Stimulated activated CD8-positive, alpha-beta memory T cell treated with anti-CD3 and anti-CD28 coated beads, Interleukin-4, amount 100 ng/mL, for 24 hours (primary cell): ENCODE measurements around the gene ZNF783.
"Not testable (repeated sequence)": the region's sequence is repeated elsewhere in the genome, so short reads cannot be mapped to it uniquely, and the experiment has no call there.

Experiments
- DNase-seq: peaks from one replicate; pipeline ENCODE4 v3.0.0-alpha.2; 2020; ENCODE audit warnings: low read depth

Gene ZNF783

DNA sequence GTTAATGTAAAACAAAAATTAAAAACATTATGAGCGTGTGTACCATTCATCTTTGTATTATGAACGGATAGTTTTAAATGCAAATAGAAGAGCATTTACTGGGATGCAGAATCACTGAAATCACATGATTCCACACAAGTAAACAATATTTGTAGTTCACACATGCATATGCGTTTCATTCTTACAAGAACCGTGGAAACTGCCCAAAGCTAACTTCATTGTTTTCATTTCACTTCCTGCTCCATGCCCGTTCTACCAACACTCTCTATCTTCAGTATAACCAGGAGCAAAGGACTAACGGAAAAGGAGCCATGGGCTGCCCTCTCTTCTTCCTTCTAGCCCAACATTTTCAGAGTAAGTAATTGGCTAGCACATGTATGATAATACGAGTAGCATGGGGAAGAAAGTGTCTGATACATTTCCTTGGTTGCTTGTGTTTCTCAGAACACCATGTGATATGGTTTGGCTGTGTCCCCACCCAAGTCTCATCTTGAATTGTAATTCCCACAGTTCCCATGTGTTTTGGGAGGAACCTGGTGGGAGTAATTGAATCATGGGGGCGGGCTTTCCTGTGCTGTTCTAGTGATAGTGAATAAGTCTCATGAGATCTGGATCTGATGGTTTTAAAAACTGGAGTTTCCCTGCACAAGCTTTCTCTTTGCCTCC is 38.8 kb downstream of the ZNF783 start:
- no peak for DNase-seq

DNA sequence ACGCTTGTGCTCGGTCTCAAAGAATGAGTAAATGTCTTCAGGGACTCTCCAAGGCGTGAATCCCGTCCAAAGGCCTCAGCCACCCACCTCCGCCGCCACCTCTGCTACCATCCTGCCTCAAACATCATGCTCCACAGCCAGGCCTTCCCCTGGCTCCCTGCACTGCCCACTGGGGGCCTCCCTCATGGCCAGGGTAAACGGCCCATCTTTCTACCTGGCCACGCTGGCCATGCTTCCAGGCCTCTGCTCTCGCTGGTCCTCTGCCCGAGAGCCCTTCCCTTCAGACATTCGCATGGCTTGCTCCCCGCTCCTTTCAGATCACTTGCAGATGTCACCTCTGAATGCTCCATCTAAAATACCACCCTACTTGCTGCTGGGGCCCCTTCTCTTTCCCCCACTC is 40.2 kb downstream of the ZNF783 start:
- DNase-seq, result no peak

DNA sequence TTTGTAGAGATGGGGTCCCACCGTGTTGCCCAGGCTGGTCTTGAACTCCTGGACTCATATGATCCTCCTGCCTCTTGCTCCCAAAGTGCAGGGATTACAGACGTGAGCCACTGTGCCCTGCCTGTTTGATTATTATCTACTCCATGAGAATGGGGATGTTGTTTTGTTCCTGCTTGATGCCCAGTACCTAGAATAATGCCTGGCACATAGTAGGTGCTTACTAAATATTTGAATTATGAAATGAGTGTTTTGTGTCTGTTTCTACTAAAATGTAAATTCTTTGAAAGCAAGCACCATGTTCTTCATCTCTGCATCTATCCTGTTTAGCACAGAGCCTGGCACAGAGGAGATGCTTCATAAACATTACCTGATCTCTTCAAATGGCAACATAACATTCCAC is 40.9 kb downstream of the ZNF783 start:
- no peak for DNase-seq

DNA sequence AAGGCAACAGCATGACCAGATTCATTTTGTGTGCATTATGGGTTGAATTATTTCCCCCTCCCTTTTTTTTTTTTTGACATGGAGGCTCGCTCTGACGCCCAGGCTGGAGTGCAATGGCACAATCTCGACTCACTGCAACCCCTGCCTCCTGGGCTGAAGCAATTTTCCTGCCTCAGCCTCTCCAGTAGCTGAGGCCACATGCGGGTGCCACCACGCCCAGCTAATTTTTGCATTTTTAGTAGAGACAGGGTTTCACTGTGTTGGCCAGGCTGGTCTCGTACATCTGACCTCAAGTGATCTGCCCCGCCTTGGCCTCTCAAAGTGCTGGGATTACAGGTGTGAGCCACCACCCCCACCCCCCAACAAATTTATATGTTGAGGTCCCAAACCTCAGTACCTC is 42.0 kb downstream of the ZNF783 start:
- DNase-seq, result no peak

DNA sequence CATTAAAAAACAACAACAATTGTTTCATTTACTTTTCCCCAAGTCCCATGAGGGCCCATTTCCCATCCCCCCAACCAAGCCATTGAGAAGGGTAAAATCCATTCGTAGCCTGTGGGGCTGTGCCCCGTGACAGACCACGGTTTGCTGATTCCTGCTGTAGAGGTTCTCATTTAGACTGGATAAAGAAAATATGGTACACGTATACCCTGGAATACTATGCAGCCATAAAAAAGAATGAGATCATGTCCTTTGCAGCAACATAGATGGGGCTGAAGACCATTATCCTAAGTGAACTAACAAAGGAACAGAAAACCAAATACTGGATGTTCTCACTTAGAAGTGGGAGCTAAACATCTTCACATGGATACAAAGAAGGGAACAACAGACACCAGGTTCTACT is 44.9 kb downstream of the ZNF783 start:
- DNase-seq, result no peak

DNA sequence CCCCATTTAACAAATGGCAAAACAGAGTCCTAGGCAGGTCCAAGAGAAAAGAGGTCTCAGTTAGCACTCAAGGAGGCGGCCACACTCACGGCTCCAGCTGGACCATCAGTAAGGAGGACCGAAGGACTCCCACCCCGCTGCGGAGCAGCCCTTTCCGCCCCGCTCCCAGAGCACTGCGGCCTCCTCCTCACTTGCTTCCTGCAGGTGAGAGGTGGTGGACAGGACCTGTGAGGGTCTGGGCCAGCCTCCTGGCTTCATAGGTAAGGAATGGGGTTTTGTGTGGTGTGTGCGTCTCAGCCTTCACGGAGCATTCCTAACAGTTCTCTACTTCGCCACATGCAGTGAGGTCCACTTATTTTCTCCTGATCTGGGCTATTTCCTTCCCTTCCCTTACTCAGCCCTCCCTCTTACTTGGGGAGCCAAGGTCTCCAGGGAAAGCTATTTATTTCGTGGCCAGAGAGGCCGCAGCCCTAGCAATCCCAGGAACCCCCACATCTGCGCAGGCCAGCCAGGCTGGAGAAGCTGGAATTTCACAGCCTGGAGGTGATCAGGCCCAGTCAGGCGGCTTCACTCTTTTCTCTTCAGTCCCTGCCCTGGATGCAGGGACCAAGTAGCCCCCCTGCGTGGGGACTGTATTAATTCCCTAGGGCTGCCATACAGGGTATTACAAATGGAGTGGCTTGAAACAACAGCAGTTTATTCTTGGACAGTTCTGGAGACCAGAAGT is 45.9 kb downstream of the ZNF783 start:
- no peak for DNase-seq

DNA sequence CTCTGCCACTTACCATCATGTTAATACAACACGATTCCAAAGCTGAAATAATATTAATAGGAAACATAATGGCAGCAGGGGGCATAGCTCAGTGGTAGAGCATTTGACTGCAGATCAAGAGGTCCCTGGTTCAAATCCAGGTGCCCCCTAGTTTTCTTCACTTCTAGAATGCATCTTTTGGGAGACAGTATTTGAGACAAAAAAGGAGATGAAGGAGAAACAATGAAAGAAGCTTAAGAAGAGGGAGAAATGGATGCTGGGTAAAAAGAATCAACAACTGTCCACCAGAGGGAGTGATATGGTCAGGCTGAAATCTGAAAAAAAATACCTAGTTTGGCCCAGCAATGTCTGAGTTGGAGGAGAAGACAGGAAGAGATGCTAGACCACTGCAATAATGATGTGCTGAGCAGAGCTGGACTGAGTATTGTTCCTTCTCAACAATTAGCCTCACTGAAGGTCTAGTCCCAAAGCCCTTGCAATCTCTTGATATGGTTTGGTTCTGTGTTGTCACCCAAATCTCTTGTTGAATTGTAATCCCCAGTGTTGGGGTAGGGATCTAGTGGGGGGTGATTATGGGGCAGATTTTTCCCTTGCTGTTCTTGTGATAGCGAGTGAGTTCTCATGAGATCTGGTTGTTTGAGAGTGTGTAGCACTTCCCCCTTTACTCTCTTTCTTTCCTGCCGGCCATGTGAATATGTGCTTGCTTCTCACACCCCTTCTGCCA is 48.3 kb downstream of the ZNF783 start:
- DNase-seq, result no peak

DNA sequence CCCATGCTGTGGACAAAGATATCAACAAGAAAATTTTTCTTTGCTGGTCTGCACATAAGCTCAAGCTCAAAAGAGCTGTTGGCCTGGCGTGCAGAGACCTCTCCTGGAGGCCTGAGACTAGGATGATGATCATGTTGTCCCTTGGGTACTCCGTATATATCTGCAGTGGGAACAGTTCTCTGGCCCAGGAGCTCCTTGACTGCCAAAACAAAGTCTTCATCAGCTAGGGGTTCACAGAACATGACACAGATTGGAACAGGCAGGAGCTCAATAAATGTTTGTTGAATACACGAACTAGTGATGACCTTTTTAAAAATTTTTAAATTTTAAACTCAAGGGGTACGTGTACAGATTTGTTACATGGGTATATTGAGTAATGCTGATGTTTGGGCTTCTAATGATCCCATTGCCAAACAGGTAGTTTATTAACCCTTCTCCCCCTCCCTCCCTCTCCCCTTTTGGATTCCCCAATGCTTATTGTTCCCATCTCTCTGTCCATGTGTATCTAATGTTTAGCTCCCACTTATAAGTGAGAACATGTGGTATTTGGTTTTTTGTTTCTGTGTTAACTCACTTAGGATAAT is 49.1 kb downstream of the ZNF783 start:
- no peak for DNase-seq

DNA sequence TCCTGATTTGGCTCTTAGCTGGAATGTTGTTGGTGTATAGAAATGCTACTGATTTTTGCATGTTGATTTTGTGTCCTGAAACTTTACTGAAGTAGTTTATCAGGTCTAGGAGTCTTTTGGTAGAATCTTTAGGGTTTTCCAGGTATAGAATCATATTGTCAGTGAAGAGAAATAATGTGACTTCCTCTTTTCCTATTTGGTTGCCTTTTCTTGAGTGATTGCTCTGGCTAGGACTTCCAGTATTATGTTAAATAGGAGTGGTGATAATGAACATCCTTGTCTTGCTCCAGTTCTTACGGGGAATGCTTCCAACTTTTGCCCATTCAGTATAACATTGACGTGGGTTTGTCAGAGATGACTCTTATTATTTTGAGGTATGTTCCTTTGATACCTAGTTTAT is 52.0 kb downstream of the ZNF783 start:
- no peak for DNase-seq

DNA sequence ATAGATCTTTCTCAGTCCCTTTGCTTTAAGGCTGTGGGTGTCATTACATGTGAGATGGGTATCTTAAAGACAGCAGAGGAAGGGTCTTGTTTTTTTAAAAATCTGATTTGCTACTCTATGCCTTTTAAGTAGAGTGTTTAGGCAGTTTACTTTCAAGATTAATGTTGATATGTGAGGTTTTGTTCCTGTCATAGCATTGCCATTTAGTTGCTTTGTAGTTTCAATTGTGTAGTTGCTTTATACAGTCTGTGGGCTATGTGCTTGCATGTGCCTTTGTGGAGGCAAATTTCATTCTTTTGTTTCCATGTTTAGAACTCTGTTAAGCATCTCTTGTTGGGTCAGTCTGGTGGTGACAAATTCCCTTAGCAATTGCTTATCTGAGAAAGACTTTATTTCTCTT is 54.6 kb downstream of the ZNF783 start:
- no peak for DNase-seq

DNA sequence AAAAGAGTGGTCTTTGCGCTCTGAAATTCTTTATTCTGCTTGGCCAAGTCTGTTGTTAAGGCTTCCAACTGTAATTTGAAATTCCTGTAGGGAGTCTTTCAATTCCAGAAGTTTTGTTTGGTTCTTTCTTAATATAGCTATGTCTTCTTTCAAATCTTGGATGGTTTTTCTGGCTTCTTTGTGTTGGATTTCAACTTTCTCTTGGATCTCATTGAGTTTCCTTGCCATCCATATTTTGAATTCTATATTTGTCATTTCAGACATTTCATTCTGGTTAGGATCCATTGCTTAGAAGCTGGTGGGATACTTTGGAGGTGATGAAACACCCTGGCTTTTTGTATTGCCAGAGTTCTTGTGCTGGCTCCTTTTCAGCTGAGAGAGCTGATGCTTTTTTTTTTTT is 55.5 kb downstream of the ZNF783 start:
- no peak for DNase-seq

DNA sequence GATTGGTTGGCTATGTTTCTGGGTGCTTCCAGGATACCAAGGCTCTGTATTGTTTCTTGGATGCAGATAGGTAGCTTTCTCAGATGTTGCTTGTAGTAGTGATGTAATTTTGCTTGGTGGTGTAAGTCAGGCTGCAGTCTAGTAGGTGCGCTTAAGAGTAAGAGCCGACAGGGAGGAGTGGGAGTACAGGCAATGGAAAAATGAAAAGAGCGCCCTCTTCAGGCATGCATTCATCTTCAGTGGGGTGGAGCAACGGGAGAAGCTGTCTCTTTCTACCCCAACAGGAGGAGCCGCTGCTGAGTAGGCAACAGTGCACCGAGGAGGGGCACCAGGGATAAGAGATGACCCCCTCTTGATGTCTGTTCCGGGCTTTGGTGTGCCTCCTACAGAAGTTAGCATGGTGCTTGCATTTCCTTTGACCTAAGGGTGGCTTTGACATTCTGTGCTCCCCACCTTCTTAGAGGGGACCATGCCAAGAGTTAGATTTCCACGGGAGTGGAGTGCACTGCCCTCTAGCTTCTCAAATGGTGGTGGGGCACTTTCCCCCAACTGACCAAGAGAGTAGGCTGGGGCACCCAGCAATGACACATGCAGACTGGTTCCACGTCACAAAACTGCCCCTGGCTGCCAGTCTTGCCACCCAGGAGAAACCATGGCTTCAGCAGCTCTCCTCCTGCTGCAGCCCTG is 56.1 kb downstream of the ZNF783 start:
- DNase-seq, result no peak

DNA sequence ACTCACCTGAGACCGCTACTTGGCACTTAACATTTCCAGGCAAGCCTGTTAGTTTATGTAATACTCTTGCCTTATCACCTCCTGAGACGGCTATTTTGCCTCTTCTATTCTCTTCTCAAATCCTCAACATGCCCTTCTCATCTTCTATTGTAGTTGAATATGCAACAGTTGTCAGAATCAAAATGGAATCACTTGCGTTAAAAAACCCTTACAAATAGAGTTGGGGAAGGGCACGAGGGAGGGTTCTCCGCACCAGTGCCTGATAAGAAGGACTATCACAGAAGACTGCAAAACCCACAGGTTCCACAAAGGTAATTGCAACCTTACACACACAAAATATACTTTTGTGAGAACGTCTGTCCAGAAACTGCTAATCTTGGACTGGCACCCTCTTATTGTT is 57.4 kb downstream of the ZNF783 start:
- no peak for DNase-seq

DNA sequence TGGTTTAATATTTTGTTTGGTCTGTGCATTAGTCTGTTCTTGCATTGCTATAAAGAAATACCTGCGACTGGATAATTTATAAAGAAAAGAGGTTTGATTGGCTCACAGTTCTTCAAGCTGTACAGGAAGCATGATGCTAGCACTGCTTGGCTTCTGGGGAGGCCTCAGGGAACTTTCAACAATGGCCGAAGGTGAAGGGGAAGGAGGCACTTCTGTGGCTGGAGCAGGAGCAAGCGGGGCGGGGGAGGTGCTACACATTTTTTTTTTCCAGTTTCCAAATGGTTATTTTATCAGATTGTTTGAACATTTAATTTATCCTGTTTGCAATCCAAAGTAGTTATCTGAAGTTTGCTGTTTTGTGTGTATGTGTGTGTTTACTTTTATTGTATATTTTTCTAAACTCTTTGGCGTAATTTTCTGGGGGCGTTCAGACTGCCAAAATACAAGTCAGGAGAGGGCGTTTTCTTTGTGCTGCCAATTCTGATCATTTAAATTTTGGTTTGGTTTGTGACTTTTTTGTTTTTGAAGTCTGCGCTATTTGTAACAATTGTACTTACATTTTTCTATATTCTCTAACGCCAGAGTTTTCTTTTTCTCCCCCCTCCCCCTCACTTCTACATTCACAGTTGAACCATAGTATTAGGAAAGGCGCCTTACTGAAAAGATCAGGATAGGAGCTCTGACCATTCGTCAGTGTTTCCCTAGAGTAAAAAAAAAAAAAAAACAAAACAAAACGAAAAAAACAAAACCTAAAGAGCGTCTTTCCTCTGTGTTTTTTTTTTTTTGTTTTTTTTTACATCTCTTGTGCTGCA is 58.5 kb downstream of the ZNF783 start:
- no peak for DNase-seq

DNA sequence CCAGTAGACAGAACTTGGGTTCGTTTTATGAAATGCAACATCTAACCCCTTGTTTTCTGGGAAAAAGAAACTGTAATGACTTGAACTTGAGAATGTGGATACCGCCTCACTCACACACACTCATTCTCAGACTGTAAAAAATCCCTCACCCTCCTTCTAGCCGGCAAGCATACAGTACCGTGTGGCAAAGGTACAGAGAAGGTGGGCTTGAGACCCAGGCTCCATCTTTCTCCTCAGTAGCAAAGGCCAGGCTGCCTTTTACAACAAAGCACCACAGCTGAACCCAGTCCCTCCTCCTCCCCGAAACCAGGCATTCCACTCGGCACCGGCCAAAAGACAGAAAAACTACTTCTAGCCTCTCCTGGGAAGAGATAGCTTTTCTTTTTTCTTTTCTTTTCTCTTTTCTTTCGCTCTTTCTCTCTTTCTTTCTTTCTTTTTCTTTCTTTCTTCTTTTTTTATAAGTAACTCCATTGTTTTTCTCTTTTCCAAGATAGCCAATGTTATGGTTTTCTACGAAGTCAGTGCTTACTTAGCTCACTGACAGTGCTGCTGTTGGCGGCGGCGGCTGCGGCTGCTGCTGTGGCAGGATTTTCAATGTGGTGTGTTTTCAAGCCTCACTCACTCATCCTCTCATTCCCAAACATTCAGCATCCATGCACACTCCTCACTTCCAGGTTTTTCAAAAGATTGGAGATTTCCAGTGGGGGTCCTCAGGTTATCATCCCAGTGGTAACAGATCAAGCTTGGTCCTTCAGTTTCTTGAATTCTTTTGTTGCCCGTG is 59.3 kb downstream of the ZNF783 start:
- not testable (repeated sequence) for DNase-seq

DNA sequence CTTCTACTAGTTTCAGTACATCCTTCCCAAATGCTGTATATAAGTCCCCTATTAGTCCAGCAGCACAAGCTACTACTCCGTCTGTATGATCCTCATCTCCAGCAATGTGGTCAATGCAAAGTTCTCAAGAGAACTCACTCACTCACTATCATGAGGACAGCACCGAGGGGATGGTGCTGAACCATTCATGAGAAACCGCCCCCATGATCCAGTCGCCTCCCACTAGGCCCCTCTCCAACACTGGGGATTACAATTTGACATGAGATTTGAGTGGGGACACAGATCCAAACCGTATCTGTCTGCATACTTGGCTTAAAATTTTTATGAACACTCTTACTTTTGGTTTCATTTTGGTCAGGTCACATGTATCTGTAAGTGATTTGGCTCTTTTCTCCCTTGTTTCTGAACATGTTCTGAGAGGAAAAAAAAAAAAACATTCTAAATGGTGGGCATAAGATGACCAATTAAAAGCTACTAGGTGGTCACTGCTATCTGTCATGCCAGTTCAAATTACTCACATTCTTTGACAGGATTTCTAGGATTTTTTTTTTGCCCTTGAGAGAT is 60.1 kb downstream of the ZNF783 start:
- DNase-seq, result no peak

DNA sequence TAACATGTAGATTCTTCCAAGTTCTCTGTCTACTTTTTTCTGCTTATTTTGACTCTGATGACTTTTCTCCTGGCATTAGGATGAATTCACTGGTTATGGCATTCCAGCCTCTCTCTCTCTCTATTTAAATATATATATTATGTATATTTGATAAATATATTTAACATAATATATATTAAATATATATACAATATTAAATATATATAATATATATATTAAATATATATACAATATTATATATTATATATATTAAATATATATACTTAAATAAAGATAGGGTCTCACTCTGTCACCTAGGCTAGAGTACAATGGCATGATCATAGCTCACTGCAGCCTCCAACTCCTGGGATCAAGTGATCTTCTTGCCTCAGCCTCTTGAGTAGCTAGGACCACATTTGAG is 60.7 kb downstream of the ZNF783 start:
- no peak for DNase-seq

DNA sequence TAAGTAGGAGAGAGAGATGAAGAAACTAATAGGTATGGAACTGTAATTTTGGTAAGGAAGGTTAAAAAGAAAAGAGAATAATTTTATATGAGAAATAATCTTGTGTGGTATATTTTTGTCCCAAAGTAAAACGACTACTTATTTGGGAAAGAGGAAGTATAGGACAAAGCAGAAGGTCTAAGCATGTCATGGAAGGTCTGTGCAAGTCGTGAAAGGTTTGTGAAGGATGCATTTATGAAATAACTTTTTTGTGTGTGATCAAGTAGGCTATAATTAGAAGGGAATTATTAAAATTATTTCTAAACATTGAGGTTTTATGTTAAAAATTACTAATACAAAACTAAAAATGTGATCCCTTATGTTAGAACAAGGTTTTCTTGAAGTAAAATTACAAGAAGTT is 63.3 kb downstream of the ZNF783 start:
- DNase-seq, result no peak

DNA sequence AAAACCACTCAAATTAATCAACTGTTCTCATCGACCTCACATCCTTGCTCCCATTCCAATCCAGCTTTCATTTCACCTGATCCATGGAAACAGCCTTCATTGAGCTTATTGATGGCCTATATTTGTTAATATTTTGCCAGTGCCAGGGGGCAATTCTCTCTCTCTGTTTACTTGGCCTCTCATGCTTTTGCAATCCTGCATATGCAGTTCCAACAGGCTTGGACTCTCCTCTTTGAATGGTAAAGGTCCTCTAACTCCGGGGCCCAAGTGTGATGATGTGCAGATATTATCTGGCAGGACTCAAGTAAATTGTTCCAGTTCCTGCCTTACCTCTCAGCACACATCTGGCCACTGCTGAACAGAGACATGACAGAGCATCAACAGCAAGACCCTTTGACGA is 67.3 kb downstream of the ZNF783 start:
- DNase-seq, result no peak

DNA sequence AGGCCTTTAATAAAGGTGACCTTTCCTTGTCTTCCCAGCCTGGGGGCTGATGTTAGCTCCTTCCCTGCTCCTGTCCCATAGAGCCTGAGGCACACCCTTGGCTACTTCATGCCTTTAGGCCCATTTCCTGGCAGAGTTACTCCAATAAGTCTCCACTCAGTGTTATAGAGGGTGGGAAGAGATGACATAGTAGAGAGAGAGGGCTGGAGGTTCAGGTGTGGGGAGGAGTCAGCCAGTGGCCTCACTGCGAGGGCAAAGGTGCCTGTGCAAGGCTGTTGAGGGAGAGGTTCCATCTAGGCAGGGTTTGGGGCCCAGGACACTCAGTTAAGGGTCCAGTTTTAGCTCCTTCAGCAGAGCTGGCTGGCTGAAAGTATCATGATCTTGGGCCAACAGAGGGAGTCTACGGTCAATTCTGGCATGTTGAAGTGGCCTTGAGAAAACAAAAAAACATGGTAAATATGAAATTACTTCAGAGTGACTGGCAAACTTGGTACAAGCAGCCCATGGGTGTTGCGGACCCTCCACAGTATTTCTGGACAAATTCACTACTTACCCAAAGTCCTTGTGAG is 67.9 kb downstream of the ZNF783 start:
- DNase-seq, result no peak
